ENCODE data around the gene CD79A.

Gene CD79A

DNA sequence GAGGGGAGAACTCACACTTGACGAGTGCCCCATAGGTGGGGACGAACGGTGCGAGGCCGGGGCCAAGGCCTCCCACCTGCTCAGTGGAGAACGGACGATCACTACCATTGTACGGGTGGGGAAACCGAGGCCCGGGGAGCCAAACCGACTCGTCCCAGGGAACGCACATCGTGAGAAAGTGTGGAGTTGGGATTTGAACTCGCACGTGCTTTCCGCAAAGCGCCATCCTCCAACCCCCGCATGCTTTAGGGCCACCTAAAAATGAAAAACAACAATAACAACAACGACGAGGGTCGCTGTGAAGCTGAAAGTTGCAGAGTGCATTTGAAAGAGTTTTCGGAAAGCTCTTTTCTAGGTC, 6.4 kb downstream of the CD79A start:
- DNase-seq (ENCODE audit: low read depth in 1 of 2, low spot score in 1 of 2) = no peak

DNA sequence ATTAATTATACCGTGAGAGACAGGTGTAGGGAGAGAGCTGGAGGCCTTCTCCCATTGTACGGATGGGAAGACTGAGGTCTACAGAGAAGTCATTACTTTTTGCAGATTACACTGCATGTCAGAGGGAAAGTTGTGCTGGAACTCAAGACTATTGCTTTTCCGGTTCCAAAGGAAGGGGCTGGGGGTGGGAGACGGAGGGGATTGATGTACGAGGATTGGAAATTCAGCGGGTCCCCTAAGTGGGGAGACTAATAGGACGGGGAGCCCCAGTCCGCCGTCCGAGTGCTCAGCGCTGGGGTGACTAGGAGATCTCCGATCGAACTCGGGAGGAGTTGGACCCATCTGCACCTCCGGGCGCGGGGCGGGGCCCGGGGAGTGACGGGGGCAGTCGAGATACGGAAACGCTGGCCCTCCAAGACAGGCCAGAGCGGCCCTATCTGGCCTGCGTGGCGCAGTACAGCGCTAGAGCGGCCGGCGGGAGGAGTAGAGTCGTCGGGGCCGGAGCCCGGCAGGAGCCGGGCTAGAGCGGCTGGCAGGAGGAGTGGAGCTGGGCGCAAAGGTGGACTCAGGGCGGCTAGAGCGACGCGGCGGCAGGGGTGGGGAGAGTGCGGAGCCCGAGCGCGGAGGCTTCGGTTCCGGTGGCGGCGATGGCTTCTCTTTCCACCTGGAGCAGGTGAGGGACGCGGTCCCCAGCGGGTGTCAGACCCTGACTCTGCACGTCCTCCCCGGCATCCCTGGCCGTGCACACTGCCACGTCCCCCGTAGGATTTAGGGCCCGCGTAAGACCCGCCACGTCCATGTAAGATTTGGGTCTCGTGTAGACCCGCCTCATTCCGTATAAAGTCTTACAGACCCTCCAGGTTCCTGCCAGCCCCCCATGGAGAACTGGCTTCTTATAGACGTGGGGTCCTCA, 7.0 kb downstream of the CD79A start:
- peak; percentile 80 to 82 for DNase-seq (ENCODE audit: low read depth in 1 of 2, low spot score in 1 of 2)

DNA sequence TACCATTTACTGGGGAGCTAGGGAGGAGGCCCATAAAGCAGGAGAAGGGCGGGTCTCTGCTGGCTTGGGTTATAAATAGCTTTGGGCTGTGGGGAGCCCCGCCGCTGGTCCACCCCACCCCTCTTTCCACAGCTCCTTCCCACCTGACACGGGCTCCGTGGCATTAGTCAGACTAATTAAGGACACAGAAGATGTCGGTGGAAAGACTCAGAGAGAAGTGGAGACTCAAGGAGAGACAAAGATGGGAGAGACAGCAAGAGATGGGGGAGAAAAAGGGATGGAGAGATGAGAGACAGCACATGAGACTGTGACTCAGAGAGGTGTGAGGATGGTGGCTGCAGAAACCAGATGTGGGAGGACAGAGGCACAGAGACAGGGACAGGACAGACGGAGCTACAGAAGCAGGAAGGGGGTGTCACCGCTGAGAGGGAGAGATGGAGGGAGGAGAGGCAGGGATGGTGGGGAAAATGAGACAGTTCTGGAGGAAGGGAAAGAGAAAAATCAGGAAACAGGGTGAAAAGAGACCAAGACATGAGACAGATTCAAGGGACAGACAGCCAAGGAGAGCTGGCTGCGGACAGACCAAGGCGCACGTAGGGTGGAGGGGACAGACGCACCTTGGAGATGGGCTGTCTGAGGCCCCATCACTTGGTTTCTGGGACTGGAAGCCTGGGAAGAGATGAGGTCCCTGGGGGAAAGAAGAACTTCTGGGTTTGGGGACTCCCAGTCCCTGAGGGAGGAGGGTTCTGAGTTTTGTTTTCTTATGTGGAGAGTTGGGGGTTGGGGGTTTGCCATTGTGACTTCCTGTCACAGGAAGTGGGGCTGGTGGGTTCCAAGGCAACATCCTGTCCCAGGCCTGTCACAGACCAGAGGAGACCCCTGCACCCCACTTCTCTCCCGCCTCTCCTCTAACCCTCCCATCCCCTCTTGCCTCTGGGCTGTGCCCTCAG, 10.0 kb downstream of the CD79A start:
- DNase-seq (ENCODE audit: low read depth in 1 of 2, low spot score in 1 of 2) = peak in 1 of 2 donors; percentile 48

DNA sequence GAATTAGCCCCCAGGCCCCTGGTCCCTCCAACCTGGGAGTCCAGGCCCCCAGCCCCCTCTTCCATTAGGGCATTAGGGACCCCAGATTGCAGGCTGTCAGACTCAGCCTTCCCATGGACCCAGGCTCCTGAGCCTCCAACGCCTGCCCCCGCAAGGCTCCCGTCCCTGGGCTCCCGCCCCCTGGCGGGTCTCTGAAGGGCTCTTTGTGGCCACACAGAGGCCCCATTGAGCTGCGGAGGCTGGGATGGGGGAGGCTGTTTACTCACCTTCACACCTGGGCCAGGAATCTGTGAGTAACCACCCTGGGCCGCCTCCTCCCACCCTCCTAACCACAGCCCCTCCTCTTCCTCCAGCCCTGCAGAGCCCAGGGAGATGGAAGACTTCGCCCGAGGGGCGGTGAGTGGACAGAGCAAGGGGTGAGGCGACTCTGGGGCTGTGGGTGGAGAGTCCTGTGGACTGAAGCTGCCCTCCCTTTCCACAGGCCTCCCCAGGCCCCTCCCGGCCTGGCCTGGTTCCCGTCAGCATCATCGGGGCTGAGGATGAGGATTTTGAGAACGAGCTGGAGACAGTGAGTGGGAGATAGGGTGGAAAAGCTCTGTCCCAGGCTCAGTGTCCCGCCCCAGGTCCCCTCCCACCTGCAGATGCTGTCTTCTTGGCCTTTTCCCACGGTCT, 10.8 kb downstream of the CD79A start:
- peak; percentile 71 to 78 for DNase-seq (ENCODE audit: low read depth in 1 of 2, low spot score in 1 of 2)

DNA sequence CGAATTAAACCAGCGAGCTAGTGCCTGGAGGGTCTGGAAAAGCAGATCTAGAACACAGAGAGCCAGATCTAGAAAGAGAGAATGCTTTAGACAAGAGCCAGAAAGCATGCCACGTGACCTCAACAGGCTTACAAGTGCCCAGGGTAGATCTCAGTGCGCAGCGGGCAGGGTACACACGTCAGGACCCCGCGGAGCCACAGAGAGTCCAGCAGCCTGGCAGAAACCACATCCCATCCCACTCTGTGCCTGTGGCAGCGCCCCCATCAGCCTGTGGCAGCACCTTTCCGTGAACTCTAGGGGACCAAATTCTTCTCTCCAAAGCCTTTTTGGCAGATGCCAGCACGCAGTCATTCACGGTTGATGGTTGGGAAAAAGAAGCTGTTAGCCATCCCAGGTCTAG, 11.8 kb downstream of the CD79A start:
- no peak for DNase-seq (ENCODE audit: low read depth in 1 of 2, low spot score in 1 of 2)

DNA sequence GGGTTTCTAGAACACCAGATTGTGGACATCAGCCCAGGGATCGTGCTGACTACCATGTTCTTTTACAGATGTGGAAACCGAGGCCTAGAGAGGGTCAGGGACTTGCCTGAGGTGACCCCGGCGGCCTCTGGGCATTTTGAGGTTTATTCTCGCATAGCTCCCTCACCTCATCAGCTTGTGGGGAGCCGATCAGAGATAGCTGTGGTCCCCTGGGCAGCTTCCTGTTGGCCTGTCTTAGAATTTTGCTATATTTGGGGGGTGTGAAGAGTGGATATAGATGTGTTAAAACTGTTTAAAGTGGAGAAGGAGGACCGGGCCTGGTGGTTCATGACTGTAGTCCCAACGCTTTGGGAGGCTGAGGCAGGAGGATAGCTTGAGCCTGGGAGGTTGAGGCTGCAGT, 12.8 kb downstream of the CD79A start:
- DNase-seq (ENCODE audit: low read depth in 1 of 2, low spot score in 1 of 2) = no peak

DNA sequence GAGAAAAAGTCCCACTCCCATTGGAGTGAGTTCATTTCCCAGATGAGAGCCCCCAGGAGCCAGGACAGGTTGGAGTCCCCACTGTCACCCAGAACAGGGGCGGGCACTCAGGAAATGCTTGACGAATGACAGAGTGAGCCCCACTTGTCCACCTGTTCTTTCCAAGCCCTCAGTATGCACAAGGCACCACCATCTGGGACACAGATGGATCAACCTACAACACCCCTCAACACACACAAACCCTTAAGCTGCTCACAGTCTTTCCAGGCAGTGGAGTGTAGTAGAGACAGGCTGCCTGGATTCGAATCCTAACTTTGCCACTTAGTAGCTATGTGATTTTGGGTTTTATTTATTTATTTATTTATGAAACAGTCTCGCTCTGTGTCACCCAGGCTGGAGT, 13.9 kb downstream of the CD79A start:
- no peak for DNase-seq (ENCODE audit: low read depth in 1 of 2, low spot score in 1 of 2)

DNA sequence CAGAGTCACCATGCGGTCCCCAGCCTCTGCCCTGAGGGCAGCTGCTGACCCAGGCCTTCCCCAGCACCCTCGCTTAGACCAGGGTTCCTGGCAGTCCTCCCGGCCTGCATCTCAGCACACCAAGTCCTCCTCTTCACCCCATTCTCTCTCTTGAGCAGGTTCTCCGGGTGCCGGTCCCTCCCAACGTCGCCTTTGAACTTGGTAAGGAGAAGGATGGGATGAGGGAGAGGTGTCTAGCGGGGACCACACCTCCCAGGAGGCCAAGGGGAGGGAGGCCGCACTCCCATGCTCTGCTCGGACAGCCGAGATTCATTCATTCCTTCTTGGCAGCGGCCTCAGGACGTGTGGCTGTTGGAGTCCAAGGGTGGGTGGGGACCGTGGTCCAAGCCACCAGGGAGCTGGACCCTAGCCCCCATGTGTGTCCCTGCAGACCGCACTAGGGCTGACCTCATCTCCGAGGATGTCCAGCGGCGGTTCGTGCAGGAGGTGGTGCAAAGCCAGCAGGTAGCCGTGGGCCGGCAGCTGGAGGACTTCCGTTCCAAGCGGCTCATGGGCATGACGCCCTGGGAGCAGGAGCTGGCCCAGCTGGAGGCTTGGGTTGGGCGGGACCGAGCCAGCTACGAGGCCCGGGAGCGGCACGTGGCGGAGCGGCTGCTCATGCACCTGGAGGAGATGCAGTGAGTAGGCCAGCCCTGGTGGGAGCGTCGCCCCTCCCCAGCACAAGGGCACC, 15.3 kb downstream of the CD79A start:
- no peak for DNase-seq (ENCODE audit: low read depth in 1 of 2, low spot score in 1 of 2)

DNA sequence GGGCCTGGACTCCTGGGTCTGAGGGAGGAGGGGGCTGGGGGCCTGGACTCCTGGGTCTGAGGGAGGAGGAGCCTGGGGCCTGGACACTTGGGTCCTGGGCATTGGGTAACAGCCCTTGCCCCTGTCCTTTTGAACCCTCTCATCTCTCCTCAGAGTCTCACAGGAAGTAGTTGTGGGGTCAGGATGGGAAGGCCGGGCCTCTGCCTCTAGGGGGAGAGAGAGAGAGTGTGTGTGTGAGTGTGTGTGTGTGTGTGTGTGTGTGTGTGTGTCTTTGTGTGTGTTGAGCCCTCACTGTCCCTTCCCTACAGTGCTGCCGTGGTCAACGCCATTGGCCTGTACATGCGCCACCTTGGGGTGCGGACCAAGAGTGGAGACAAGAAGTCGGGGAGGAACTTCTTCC, 16.8 kb downstream of the CD79A start:
- no peak for DNase-seq (ENCODE audit: low read depth in 1 of 2, low spot score in 1 of 2)

DNA sequence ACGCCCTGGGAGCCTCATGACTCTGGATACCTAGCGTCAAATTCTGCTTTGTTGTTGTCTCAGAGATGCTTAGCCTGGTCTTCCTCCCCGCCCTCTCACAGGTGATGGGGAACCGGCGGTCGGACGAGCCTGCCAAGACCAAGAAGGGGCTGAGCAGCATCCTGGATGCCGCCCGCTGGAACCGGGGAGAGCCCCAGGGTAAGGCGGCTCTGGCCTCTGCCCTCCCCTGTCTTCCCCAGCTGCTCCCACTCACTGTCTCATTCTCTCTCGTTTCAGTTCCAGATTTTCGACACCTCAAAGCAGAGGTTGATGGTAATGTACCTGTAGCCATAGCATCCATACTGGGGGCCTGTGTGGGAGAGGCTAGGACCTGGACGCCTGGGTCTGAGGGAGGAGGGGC, 17.3 kb downstream of the CD79A start:
- no peak for DNase-seq (ENCODE audit: low read depth in 1 of 2, low spot score in 1 of 2)

DNA sequence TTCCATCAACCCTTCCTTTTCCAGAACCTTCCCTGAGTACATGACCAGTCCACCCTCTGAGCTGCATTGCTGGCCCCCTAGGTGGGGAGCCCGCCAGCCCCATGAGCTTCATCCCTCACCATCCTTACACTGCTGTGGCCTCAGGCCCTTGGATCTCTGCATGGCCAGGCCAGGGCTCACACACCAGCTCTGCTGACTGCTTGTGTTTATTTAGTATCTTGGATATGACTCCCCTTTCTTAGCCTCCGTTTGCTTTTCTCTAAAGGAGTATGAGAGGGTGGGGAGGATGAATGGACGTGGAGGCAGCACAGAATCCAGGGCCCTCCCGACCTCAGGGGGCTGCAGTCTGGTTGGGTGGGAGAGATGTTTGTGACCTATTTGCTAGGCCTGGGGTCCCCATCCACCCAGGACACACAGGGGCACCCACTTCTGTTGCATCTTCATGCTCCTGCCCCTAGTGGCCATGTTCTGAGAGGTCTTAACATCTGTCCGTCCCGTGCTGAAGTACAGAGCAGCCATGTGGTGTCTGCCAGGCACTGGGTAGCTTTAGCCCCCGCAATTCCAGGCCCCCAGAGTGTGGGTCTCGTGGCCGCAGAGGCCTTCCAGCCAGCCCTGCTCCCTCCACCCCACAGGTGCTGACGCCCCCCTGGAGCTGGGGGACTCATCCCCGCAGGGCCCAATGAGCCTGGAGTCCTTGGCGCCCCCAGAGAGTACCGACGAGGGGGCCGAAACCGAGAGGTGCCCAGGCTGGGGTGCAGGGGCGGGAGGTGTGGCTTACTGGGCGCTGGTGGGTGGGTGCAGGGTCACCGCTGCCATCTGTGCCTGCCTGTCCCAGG, 18.9 kb downstream of the CD79A start:
- no peak for DNase-seq (ENCODE audit: low read depth in 1 of 2, low spot score in 1 of 2)

DNA sequence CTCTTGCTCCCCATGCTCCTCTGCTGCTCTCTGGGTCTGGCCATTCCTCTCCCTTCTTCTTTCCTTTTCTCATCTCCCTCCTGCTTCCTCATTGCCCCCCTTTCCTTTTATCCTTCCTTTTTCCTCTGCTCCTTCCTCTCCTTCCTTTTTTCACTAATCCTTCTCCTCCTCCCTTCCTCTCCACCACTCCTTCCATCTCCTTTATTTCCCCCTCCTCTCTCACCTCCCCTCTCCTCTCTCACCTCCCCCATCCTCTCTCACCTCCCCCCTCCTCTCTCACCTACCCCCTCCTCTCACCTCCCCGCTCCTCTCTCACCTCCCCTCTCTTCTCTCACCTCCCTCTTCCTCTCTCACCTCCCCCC, 19.5 kb downstream of the CD79A start:
- no peak for DNase-seq (ENCODE audit: low read depth in 1 of 2, low spot score in 1 of 2)

DNA sequence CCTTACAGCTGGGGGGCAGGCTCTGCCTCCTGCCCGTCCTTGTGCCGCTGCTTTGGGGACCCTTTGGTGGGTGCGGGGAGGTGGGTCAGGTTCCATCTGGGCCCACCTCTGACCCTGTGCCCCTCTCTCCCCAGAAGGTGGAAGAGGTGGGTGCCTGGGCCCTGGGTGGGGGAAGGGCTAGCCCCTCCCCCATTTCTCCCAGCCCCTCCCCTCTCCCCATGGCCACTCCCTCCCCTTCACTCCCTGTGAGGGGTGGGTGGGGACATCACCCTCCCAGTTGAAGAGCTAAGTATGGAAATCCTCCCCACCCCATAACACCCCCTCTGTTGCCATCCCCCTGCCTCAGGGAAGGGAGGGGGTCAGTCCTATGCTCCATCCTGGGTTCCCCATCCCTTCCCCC, 20.1 kb downstream of the CD79A start:
- DNase-seq (ENCODE audit: low read depth in 1 of 2, low spot score in 1 of 2) = no peak

DNA sequence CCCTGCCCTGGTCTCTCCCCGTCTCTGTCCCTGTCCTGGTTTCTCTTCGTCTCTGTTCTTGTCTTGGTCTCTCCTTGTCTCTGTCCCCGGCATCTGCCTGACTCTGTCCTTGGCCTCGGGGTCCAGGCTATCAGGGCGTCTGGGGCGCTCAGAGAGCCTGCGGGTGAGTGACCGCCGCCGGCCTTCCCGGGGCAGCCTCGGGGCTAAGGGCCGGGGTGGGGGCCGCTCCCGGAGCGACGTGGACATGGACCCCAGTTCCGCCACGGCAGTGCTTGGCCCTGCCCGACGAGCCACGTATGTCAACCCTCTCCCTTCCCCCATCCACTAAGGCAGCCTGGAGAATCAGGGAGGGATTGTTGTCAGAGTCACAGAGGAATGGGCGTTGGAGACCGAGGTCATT, 20.7 kb downstream of the CD79A start:
- no peak for DNase-seq (ENCODE audit: low read depth in 1 of 2, low spot score in 1 of 2)

DNA sequence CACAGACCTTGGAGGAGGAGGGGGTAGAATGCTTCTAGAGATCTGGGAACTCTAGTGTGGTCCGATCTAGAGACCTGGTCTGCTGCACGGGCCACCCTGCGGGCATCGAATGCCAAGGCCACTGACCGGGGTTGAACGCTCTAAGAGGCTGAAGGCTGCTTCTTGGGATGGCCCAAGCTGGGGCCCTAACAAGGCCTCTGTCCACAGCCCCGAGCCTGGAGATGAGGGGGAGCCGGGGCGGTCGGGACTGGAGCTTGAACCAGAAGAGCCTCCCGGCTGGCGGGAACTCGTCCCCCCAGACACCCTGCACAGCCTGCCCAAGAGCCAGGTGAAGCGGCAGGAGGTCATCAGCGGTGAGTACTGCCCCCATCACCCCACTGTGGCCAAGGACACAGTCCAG, 21.2 kb downstream of the CD79A start:
- no peak for DNase-seq (ENCODE audit: low read depth in 1 of 2, low spot score in 1 of 2)

DNA sequence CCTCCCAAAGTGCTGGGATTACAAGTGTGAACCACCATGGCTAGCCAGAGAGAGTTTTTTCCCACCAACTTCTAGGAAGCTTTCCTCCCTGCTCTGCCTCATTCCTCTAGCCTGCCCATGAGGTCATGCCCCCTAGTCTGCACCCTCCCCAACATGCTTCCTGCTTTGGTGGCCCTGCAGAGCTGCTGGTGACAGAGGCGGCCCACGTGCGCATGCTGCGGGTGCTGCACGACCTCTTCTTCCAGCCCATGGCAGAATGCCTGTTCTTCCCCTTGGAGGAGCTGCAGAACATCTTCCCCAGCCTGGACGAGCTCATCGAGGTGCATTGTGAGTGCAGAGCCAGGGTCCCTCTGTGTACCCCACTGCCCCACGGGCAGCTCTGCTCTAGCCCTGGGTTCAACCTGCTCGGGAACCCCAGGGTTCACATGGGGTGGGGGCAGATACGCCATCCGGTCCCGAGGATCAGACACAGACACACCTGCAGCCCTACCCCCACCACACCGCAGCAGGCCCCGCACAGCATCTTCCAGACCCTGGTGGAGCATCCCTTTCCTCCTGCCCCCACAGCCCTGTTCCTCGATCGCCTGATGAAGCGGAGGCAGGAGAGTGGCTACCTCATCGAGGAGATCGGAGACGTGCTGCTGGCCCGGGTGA, 24.8 kb downstream of the CD79A start:
- no peak for DNase-seq (ENCODE audit: low read depth in 1 of 2, low spot score in 1 of 2)

DNA sequence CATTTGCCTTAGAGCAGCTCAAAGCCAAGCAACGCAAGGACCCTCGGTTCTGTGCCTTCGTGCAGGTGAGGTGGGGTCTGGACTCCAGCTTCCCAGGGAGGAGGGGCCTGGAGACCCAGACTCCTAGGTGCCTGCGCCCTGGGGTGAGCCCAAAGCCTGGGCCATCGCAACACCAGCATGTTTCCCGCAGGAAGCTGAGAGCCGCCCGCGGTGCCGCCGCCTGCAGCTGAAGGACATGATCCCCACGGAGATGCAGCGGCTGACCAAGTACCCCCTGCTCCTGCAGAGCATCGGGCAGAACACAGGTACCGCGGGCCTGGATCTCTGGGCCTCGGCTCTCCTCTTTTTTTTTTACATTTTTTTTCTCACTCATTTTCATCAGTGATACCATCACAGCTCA, 25.5 kb downstream of the CD79A start:
- DNase-seq (ENCODE audit: low read depth in 1 of 2, low spot score in 1 of 2) = no peak

DNA sequence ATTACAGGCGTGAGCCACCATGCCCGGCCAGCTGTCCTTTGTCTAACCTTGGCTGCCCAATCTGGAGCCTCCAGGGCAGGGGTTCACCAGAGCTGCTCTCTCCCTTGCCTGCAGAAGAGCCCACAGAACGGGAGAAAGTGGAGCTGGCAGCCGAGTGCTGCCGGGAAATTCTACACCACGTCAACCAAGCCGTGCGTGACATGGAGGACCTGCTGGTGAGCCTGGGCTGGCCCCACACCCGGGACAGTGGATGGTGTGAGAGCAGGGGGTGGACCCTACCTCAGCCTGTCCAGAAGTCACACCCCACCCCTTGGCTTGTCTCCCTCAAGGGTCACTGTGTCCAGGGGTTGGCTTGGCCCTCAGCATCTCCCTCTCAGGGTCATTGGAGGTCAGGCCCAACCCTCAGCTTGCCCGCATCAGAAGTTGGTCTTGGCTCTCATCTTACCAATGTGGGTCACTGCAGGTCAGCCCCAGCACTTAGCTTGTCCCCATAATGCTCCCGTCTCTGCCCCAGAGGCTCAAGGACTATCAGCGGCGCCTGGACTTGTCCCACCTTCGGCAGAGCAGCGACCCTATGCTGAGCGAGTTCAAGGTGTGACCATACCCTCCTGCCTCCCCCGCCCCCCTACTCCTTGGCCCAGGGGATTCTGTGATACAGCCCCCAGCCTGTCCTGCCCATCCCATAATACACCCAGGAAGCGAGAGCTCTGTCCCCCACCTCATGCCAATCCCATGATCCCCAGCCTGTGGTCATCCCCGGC, 26.3 kb downstream of the CD79A start:
- no peak for DNase-seq (ENCODE audit: low read depth in 1 of 2, low spot score in 1 of 2)

Measured in stimulated activated CD4-positive, alpha-beta T cell treated with anti-CD3 and anti-CD28 coated beads, Interleukin-15, amount 100 ng/mL, for 1 hour (primary cell).